Endothelial cell of umbilical vein (primary cell): ENCODE measurements around the gene CCRL2. TPM values are rescaled to one million over a fixed set of nuclear protein-coding genes. Genes with fewer than 3 reads are reported as not detected.

ENCODE experiments used
- BruUV-seq: library from RNA; stranded (reverse); fragments of 400-500 nt; replicated peaks from 2 replicates; lab custom pipeline; 2021; lab: Mats Ljungman, UMichigan
- CTCF ChIA-PET: fragments of 300-600, 350-600 bp; sonication (Branson Sonifier 250); formaldehyde crosslinking; loops from one replicate; lab custom pipeline; 2021; ENCODE audit warnings: antibody characterized with exemption, inconsistent platforms; lab: Charles Lee
- POLR2A ChIA-PET: fragments of 300-600, 350-600 bp; sonication (Branson Sonifier 250); formaldehyde crosslinking; loops from one replicate; lab custom pipeline; 2021; ENCODE audit warnings: antibody characterized with exemption, inconsistent platforms; lab: Charles Lee
- DNase-seq: peaks from one replicate; pipeline ENCODE4 v3.0.0-alpha.2; 2011; ENCODE audit warnings: low read depth, low spot score
- FAIRE-seq: peaks from 2 replicates; lab custom pipeline; 2011; peaks lifted over from hg19 to GRCh38; lab: Jason Lieb, UNC
- H2AFZ ChIP-seq: 2 replicates; pipeline ENCODE4 v1.6.0; 2012; ENCODE audit warnings: low read depth, low read length, control low read depth, inconsistent platforms
- H3K27ac ChIP-seq: 2 replicates; pipeline ENCODE4 v1.5.1; 2011; ENCODE audit warnings: low read depth, mild to moderate bottlenecking, control low read depth, low read length, moderate library complexity; ENCODE audit not compliant: insufficient read depth
- H3K27me3 ChIP-seq, 2 experiments: 2 replicates each; pipeline versions ENCODE4 v1.6.0 to v1.6.1; 2011; ENCODE audit warnings: low read length in 2 of 2, mixed read lengths in 1 of 2; ENCODE audit not compliant: control insufficient read depth in 2 of 2, insufficient read depth in 2 of 2
- H3K36me3 ChIP-seq, 2 experiments: 2 replicates in 1 of 2; 3 replicates in 1 of 2; pipeline ENCODE4 v1.5.1; 2011; ENCODE audit warnings: low read length in 2 of 2, mild to moderate bottlenecking in 1 of 2, moderate library complexity in 1 of 2; ENCODE audit not compliant: control insufficient read depth in 2 of 2, insufficient read depth in 2 of 2; ENCODE audit errors: extremely low read depth in 1 of 2
- H3K4me1 ChIP-seq: 3 replicates; pipeline ENCODE4 v1.5.1; 2011; ENCODE audit warnings: mild to moderate bottlenecking, low read length; ENCODE audit not compliant: control insufficient read depth, insufficient read depth; ENCODE audit errors: extremely low read depth
- H3K4me2 ChIP-seq: 2 replicates; pipeline ENCODE4 v1.6.1; 2011; ENCODE audit warnings: low read length, control low read depth, mixed read lengths; ENCODE audit not compliant: insufficient read depth
- H3K4me3 ChIP-seq, 3 experiments: fragments of 200-600 bp in 1 of 3; sonication (generic), shearing (Covaris generic) in 1 of 3; replicated peaks in 1 of 3; 2 replicates each; pipeline ENCODE4 v1.5.1; 2011 to 2016; ENCODE audit warnings: control low read depth in 3 of 3, low read length in 3 of 3, mild to moderate bottlenecking in 2 of 3, inconsistent platforms in 1 of 3, low read depth in 1 of 3, moderate library complexity in 1 of 3; ENCODE audit not compliant: insufficient read depth in 1 of 3
- H3K79me2 ChIP-seq: 2 replicates; pipeline ENCODE4 v1.6.0; 2012; ENCODE audit warnings: low read length, inconsistent platforms; ENCODE audit not compliant: control insufficient read depth, insufficient read depth
- H3K9ac ChIP-seq: replicated peaks from 2 replicates; pipeline ENCODE3; 2011; ENCODE audit warnings: low read length, control low read depth; ENCODE audit not compliant: insufficient read depth; ENCODE audit errors: extremely low read depth
- H3K9me1 ChIP-seq: replicated peaks from 3 replicates; pipeline ENCODE4 v1.6.0; 2011; ENCODE audit warnings: mild to moderate bottlenecking, low read length; ENCODE audit not compliant: control insufficient read depth, insufficient read depth; ENCODE audit errors: extremely low read depth
- H3K9me3 ChIP-seq: replicated peaks from 2 replicates; pipeline ENCODE4 v1.5.1; 2012; ENCODE audit warnings: low read length, inconsistent platforms; ENCODE audit not compliant: control insufficient read depth, insufficient read depth
- H4K20me1 ChIP-seq: replicated peaks from 2 replicates; pipeline ENCODE3; 2011; ENCODE audit warnings: mild to moderate bottlenecking, low read length; ENCODE audit not compliant: control insufficient read depth, insufficient read depth; ENCODE audit errors: extremely low read depth
- EZH2 ChIP-seq: IDR thresholded peaks from 2 replicates; pipeline ENCODE4 v1.6.1; 2012; ENCODE audit warnings: borderline replicate concordance, low read depth, mild to moderate bottlenecking, moderate library complexity, low read length, inconsistent platforms; ENCODE audit not compliant: severe bottlenecking
- FOS ChIP-seq: IDR thresholded peaks from 2 replicates; pipeline ENCODE4 v1.6.1; 2011; ENCODE audit warnings: mild to moderate bottlenecking, low read length, moderate library complexity, borderline replicate concordance; ENCODE audit not compliant: insufficient read depth
- GATA2 ChIP-seq: IDR thresholded peaks from 2 replicates; pipeline ENCODE4 v1.7.0; 2011; ENCODE audit warnings: low read depth, mild to moderate bottlenecking, moderate library complexity, mixed read lengths, low read length; ENCODE audit not compliant: insufficient read length, insufficient read depth
- JUN ChIP-seq: IDR thresholded peaks from 2 replicates; pipeline ENCODE4 v1.6.1; 2011; ENCODE audit warnings: borderline replicate concordance, low read depth; ENCODE audit not compliant: insufficient read length, insufficient read depth
- MYC ChIP-seq: IDR thresholded peaks from one replicate; pipeline ENCODE4 v1.6.1; 2011; ENCODE audit warnings: mild to moderate bottlenecking, low read depth, low read length
- POLR2A ChIP-seq: IDR thresholded peaks from 2 replicates; pipeline ENCODE4 v1.6.1; 2012; ENCODE audit warnings: low read depth, mild to moderate bottlenecking, control low read depth, low read length
- POLR2AphosphoS5 ChIP-seq: IDR thresholded peaks from 2 replicates; pipeline ENCODE4 v1.6.1; 2012; ENCODE audit warnings: low read depth, mild to moderate bottlenecking, control low read depth, low read length, moderate library complexity; ENCODE audit not compliant: insufficient read depth
- dilution Hi-C: fragments of 300-500 bp; cut with MboI; formaldehyde crosslinking; loops from one replicate; pipeline ENCODE4 v1.15.0; 2019; ENCODE audit warnings: low sequenced_read_pairs; ENCODE audit not compliant: extremely low pct_ligation_motif_present
- intact Hi-C: fragments of 100-400 bp; cut with micrococcal nuclease; formaldehyde crosslinking; loops from one replicate; pipeline ENCODE4 v1.10.0; 2022
- polyA plus RNA-seq, 4 experiments: library from polyadenylated mRNA; depleted of rRNA in 3 of 4; stranded (reverse) in 3 of 4; unstranded in 1 of 4; fragments of >200 nt; gene quantifications; 2 replicates each; pipeline versions ENCODE4 v1.2.1 to v1.2.3, GENCODE V29; 2011 to 2012; ENCODE audit warnings: missing spikeins in 1 of 4
- total RNA-seq: library from RNA; stranded (reverse); gene quantifications from 2 replicates; pipeline ENCODE4 v1.2.3, GENCODE V29; 2021
- TF ChIP-seq, protein P1 (sequence below): IDR thresholded peaks from 2 replicates; pipeline ENCODE4 v1.6.1; 2011; ENCODE audit not compliant: insufficient read depth, insufficient read length
- TF ChIP-seq, protein P2 (sequence below), 2 donors: IDR thresholded peaks; 1 replicate in 1 of 2; 2 replicates in 1 of 2; pipeline ENCODE4 v1.5.1; 2011; ENCODE audit warnings: low read length in 2 of 2, mild to moderate bottlenecking in 2 of 2, moderate library complexity in 2 of 2, control low read depth in 1 of 2, inconsistent platforms in 1 of 2, low read depth in 1 of 2; ENCODE audit not compliant: insufficient read depth in 1 of 2; ENCODE audit errors: extremely low read depth in 1 of 2

CCRL2 gene
- total and polyA plus RNA-seq, 2 donors (not counting 3 experiments of a cell fraction or from before 2014, with no cell fraction given), result 6.4 to 6.6 TPM

DNA sequence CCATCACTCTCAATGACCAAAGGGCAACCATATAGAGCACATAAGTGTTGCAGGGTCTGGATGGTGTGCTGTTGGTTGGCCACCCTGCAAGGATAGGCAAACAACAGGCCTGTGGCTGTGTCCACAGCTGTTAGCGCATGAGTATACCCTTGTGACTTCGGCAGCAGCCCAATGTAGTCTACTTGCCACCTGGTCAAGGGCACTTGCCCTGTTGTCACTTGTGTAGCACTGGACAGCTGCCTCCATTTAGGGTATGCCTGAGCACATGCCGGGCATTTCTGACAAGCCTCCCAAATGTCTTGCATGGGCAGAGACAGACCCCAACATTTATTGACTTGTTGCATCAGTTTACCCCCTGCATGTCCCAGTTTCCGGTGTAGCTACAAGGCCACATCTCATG is 12.8 kb downstream of the CCRL2 start:
- BruUV-seq, result no TSS peak
- Histone ChIP-seq H3K27me3 (no peaks in the 10 kb centered on the region), H4K20me1 (no peaks in the 10 kb centered on the region), H3K9me3 (no peaks in the 10 kb centered on the region), H3K36me3 (no peaks in the 10 kb centered on the region), H2AFZ (no peak overlapping the region), H3K4me2 (no peak overlapping the region), H3K9me1 (no peaks in the 10 kb centered on the region), H3K4me1 (no peaks in the 10 kb centered on the region), H3K9ac (no peak overlapping the region), H3K4me3 (no peak overlapping the region), H3K79me2 (no peaks in the 10 kb centered on the region), H3K27ac (no peak overlapping the region)
- CTCF ChIA-PET, result interaction anchor here (1.1 kb wide), 1 partner anchor 7 kb away, joined by 3 read pairs; no protein-coding TSS in a partner anchor
- intact Hi-C loops (loop anchor here (10.0 kb wide), 1 partner anchor 205 kb away; no protein-coding TSS in a partner anchor), dilution Hi-C loops (no loop called here)
- POLR2A ChIA-PET, result no interaction called here
- TF ChIP-seq EZH2, result no peak
- TF ChIP-seq FOS, result no peak
- DNase-seq, result no peak
- FAIRE-seq, result no peak

DNA sequence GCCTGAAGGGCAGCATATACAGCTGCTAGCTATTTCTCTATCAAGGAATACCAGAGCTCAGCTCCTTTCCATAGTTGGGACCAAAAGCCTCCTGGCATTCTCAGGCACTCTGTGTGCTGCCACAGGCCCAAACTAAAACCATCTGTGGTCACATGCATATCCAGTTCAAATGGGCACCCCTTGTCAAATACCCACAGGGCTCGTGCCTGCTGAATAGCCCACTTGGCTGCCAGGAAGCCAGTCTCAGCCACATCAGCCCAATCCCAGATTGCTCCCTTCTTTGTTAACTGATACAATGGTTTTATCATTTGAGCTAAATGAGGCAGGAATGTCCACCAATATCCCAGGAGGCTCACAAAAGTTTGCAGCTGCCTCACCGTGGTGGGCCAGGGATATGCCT is 13.9 kb downstream of the CCRL2 start:
- no peak overlapping the region for H2AFZ ChIP-seq
- no peaks in the 10 kb centered on the region for H3K27me3 ChIP-seq
- BruUV-seq, result no TSS peak
- no peaks in the 10 kb centered on the region for H3K79me2 ChIP-seq
- CTCF ChIA-PET, result interaction anchor here (1.0 kb wide), 1 partner anchor 144 kb away, joined by 3 read pairs; no protein-coding TSS in a partner anchor
- H3K27ac ChIP-seq, result no peak overlapping the region
- H4K20me1 ChIP-seq, result no peaks in the 10 kb centered on the region
- no peaks in the 10 kb centered on the region for H3K9me3 ChIP-seq
- TF ChIP-seq FOS, result no peak
- TF ChIP-seq, protein P1, sequence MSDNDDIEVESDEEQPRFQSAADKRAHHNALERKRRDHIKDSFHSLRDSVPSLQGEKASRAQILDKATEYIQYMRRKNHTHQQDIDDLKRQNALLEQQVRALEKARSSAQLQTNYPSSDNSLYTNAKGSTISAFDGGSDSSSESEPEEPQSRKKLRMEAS, result no peak
- no peak for TF ChIP-seq MYC
- no peak for TF ChIP-seq GATA2
- TF ChIP-seq JUN, result no peak
- TF ChIP-seq POLR2A, result no peak
- no peak for TF ChIP-seq POLR2AphosphoS5
- TF ChIP-seq EZH2, result no peak
- TF ChIP-seq, protein P2, sequence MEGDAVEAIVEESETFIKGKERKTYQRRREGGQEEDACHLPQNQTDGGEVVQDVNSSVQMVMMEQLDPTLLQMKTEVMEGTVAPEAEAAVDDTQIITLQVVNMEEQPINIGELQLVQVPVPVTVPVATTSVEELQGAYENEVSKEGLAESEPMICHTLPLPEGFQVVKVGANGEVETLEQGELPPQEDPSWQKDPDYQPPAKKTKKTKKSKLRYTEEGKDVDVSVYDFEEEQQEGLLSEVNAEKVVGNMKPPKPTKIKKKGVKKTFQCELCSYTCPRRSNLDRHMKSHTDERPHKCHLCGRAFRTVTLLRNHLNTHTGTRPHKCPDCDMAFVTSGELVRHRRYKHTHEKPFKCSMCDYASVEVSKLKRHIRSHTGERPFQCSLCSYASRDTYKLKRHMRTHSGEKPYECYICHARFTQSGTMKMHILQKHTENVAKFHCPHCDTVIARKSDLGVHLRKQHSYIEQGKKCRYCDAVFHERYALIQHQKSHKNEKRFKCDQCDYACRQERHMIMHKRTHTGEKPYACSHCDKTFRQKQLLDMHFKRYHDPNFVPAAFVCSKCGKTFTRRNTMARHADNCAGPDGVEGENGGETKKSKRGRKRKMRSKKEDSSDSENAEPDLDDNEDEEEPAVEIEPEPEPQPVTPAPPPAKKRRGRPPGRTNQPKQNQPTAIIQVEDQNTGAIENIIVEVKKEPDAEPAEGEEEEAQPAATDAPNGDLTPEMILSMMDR (IDR thresholded peaks at IDR 0.05; ENCODE audit: extremely low read depth in 1 of 2, insufficient read depth in 1 of 2, low read depth in 1 of 2, low read length in 2 of 2), result no peak
- H3K4me3 ChIP-seq, result no peak overlapping the region
- no peaks in the 10 kb centered on the region for H3K9me1 ChIP-seq
- POLR2A ChIA-PET, result no interaction called here
- no peak overlapping the region for H3K4me2 ChIP-seq
- H3K4me1 ChIP-seq, result no peaks in the 10 kb centered on the region
- H3K9ac ChIP-seq, result no peak overlapping the region
- intact Hi-C loops (loop anchor here (10.0 kb wide), 1 partner anchor 206 kb away; no protein-coding TSS in a partner anchor), dilution Hi-C loops (no loop called here)
- no peaks in the 10 kb centered on the region for H3K36me3 ChIP-seq
- no peak for FAIRE-seq
- no peak for DNase-seq
